Measurements from ENCODE around the gene ANKRD40CL.

ANKRD40CL gene

GRCh38 chr17:50802609-50803571 is 35.6 kb upstream of the ANKRD40CL start:
- Histone ChIP-seq H3F3A (ENCODE audit: low read depth) (no peaks in the 10 kb centered on the region), H4K20me1 (ENCODE audit: insufficient read depth, low read length, poor library complexity, severe bottlenecking) (no peaks in the 10 kb centered on the region), H3K9me2 (replicated peaks; ENCODE audit: low read depth, low read length) (no peaks in the 10 kb centered on the region), H3K9ac (ENCODE audit: low read depth, low read length, poor library complexity, severe bottlenecking) (no peak overlapping the region), H3K27me3 (ENCODE audit: insufficient read depth, low read length, poor library complexity, severe bottlenecking) (no peaks in the 10 kb centered on the region), H2AFZ (ENCODE audit: low read length) (no peak overlapping the region), H3K79me2 (ENCODE audit: insufficient read depth, low read length) (no peaks in the 10 kb centered on the region), H3K4me2 (ENCODE audit: low read depth, low read length, poor library complexity, severe bottlenecking) (no peak overlapping the region), H3K9me3 (ENCODE audit: insufficient read depth, low read depth, low read length) (no peaks in the 10 kb centered on the region), H3K4me3 (ENCODE audit: low read length, poor library complexity, severe bottlenecking) (no peak overlapping the region), H3K36me3 (ENCODE audit: insufficient read depth, low read length) (no peaks in the 10 kb centered on the region), H3K4me1 (ENCODE audit: insufficient read depth, low read length, poor library complexity, severe bottlenecking) (no peaks in the 10 kb centered on the region)
- no peak for TF ChIP-seq EZH2phosphoT487 (IDR thresholded peaks at IDR 0.05; ENCODE audit: borderline replicate concordance)
- no peak for TF ChIP-seq CTCF (conservative IDR thresholded peaks at IDR 0.05; ENCODE audit: low read length)

- Histone ChIP-seq H3K9me2 (replicated peaks; ENCODE audit: low read depth, low read length) (no peaks in the 10 kb centered on the region), H3K4me3 (ENCODE audit: low read length, poor library complexity, severe bottlenecking) (no peak overlapping the region), H3K79me2 (ENCODE audit: insufficient read depth, low read length) (no peaks in the 10 kb centered on the region), H3K4me2 (ENCODE audit: low read depth, low read length, poor library complexity, severe bottlenecking) (no peak overlapping the region), H3K4me1 (ENCODE audit: insufficient read depth, low read length, poor library complexity, severe bottlenecking) (no peaks in the 10 kb centered on the region), H3K36me3 (ENCODE audit: insufficient read depth, low read length) (no peaks in the 10 kb centered on the region), H3K9me3 (ENCODE audit: insufficient read depth, low read depth, low read length) (no peaks in the 10 kb centered on the region), H3K27me3 (ENCODE audit: insufficient read depth, low read length, poor library complexity, severe bottlenecking) (no peaks in the 10 kb centered on the region), H4K20me1 (ENCODE audit: insufficient read depth, low read length, poor library complexity, severe bottlenecking) (no peaks in the 10 kb centered on the region), H2AFZ (ENCODE audit: low read length) (no peak overlapping the region), H3F3A (ENCODE audit: low read depth) (no peaks in the 10 kb centered on the region), H3K9ac (ENCODE audit: low read depth, low read length, poor library complexity, severe bottlenecking) (no peak overlapping the region)
- TF ChIP-seq CTCF (conservative IDR thresholded peaks at IDR 0.05; ENCODE audit: low read length) (no peak), EZH2phosphoT487 (IDR thresholded peaks at IDR 0.05; ENCODE audit: borderline replicate concordance) (no peak)
These were observed 32.9 kb upstream of the ANKRD40CL start for GRCh38 chr17:50800196-50800700.

GRCh38 chr17:50799582-50799981 is 32.3 kb upstream of the ANKRD40CL start:
- H3K9me3 ChIP-seq (ENCODE audit: insufficient read depth, low read depth, low read length), result no peaks in the 10 kb centered on the region
- TF ChIP-seq EZH2phosphoT487 (IDR thresholded peaks at IDR 0.05; ENCODE audit: borderline replicate concordance) (no peak), CTCF (conservative IDR thresholded peaks at IDR 0.05; ENCODE audit: low read length) (no peak)
- no peaks in the 10 kb centered on the region for H3K27me3 ChIP-seq (ENCODE audit: insufficient read depth, low read length, poor library complexity, severe bottlenecking)
- H3K4me2 ChIP-seq (ENCODE audit: low read depth, low read length, poor library complexity, severe bottlenecking), result no peak overlapping the region
- H4K20me1 ChIP-seq (ENCODE audit: insufficient read depth, low read length, poor library complexity, severe bottlenecking), result no peaks in the 10 kb centered on the region
- H3F3A ChIP-seq (ENCODE audit: low read depth), result no peaks in the 10 kb centered on the region
- no peak overlapping the region for H3K4me3 ChIP-seq (ENCODE audit: low read length, poor library complexity, severe bottlenecking)
- H3K9ac ChIP-seq (ENCODE audit: low read depth, low read length, poor library complexity, severe bottlenecking), result no peak overlapping the region
- no peaks in the 10 kb centered on the region for H3K36me3 ChIP-seq (ENCODE audit: insufficient read depth, low read length)
- H3K4me1 ChIP-seq (ENCODE audit: insufficient read depth, low read length, poor library complexity, severe bottlenecking), result no peaks in the 10 kb centered on the region
- no peaks in the 10 kb centered on the region for H3K9me2 ChIP-seq (replicated peaks; ENCODE audit: low read depth, low read length)
- H2AFZ ChIP-seq (ENCODE audit: low read length), result no peak overlapping the region
- no peaks in the 10 kb centered on the region for H3K79me2 ChIP-seq (ENCODE audit: insufficient read depth, low read length)
